ENCODE results near the gene TCP11L2. TPM values are rescaled to one million over a fixed set of nuclear protein-coding genes. Genes with fewer than 3 reads are reported as not detected.

The TCP11L2 gene
- total and polyA plus RNA-seq, 12 donors, result 4.9 to 168 (median 119) TPM

DNA sequence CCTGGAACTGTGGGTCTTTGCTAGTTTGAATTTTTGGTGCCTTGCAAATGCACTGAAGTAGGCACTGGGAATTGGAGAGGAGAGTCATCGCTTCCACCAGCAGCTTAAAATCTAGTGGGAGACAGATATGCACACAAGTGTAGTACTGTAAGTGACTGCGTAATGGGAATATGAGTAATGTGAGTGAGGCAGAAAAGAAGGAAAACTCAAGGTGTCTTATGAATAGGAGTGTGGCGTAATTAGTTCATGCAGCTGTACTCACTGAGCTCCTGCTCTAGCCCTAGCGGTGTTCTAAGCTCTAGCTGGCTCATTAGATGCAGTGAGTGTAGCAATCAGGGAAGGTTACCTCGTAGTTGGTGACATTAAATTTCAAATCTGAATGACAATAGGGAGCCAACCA is 2.8 kb downstream of the TCP11L2 start:
- peak overlapping the region in 9 of 10 donors; percentile 9 to 98 (median 96) for H3K27ac ChIP-seq
- peaks cover 7 to 88% (median 80%) of the 10 kb centered on the region in 9 donors for H3K4me1 ChIP-seq

DNA sequence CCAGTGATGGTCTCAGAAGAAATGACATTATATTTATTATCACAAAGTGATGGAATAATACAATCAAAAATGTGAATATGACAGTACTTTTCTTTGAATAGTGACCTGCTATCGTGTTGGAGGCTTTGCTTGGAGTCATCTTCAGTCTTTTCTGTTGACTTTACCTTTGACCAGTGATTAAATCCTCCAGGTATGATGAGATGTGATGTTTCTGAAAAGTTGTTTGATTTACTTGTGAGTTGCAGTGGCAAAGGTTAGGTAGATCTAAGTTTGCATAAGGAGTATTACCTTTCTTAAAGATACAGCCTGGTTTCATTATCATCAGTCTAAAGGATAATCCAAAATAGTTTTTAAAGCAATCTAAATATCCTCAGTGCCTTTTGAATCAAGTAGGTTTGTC is 4.6 kb downstream of the TCP11L2 start:
- ATAC-seq, result no peak
- intact Hi-C loops (cut with DNase I), result loop anchor here in 5 of 10 donors (5.0 to 10.0 kb wide), 3 partner anchors 35 to 62 kb away; partner anchors contain the start of genes CKAP4 (in 1 of the 5) and POLR3B (in 1 of the 5)
- Histone ChIP-seq H3K27me3 (no peaks in the 10 kb centered on the region), H3K4me1 (peaks cover 0 to 86% (median 82%) of the 10 kb centered on the region in 9 donors), H3K9me3 (no peaks in the 10 kb centered on the region), H3K4me3 (no peak overlapping the region), H3K36me3 (peaks cover 0 to 41% (median 0%) of the 10 kb centered on the region in 9 donors), H3K27ac (peak overlapping the region in 5 of 10 donors; percentile 14 to 98 (median 98))
- DNase-seq, result no peak
- 84 to 87% methylated on average over 1 of the region's 1 CpG for WGBS, 2 donors
- TF ChIP-seq, protein P1, sequence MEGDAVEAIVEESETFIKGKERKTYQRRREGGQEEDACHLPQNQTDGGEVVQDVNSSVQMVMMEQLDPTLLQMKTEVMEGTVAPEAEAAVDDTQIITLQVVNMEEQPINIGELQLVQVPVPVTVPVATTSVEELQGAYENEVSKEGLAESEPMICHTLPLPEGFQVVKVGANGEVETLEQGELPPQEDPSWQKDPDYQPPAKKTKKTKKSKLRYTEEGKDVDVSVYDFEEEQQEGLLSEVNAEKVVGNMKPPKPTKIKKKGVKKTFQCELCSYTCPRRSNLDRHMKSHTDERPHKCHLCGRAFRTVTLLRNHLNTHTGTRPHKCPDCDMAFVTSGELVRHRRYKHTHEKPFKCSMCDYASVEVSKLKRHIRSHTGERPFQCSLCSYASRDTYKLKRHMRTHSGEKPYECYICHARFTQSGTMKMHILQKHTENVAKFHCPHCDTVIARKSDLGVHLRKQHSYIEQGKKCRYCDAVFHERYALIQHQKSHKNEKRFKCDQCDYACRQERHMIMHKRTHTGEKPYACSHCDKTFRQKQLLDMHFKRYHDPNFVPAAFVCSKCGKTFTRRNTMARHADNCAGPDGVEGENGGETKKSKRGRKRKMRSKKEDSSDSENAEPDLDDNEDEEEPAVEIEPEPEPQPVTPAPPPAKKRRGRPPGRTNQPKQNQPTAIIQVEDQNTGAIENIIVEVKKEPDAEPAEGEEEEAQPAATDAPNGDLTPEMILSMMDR (IDR thresholded peaks at IDR 0.05), result no peak

More for the DNA sequence above, 2.8 kb downstream of the TCP11L2 start:
- TF ChIP-seq, protein P1 (IDR thresholded peaks at IDR 0.05), result no peak
- Histone ChIP-seq H3K36me3 (peaks cover 0 to 29% (median 0%) of the 10 kb centered on the region in 9 donors), H3K9me3 (no peaks in the 10 kb centered on the region), H3K4me3 (peak overlapping the region in 5 of 10 donors; percentile 7 to 81 (median 21)), H3K27me3 (no peaks in the 10 kb centered on the region)
- intact Hi-C loops (cut with DNase I), result loop anchor here in 5 of 10 donors (5.0 to 10.0 kb wide), 3 partner anchors 37 to 61 kb away; partner anchors contain the start of genes CKAP4 (in 1 of the 5) and POLR3B (in 1 of the 5)
- ATAC-seq (peak in 1 of 8 donors; percentile 3), DNase-seq (no peak)
- WGBS, 2 donors, result 71 to 72% methylated on average over 5 of the region's 5 CpGs

DNA sequence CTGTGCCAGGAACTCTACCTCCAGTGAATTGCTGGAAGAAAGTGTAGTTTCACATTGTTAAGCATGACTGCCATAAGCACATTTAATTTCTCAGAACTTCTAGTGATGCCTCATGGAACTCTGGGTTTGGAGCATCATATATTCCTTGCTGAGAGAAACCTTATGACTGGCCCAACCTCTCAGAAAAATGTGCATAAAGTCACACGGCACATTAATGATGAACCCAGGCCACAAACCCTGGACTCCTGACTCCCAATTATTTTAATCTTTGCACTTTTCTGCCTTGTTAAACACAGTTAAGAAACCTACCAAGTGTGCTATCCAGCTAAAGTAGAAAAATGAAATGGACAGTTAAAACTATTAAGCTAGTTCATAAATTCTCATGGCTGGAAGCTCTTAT is 5.6 kb downstream of the TCP11L2 start:
- no peak for ATAC-seq
- TF ChIP-seq, protein P1 (IDR thresholded peaks at IDR 0.05), result no peak
- H3K9me3 ChIP-seq, result no peaks in the 10 kb centered on the region
- DNase-seq, result no peak
- peak overlapping the region in 6 of 10 donors; percentile 14 to 98 (median 48) for H3K27ac ChIP-seq
- peaks cover 0 to 90% (median 85%) of the 10 kb centered on the region in 9 donors for H3K4me1 ChIP-seq
- intact Hi-C loops (cut with DNase I), result loop anchor here in 5 of 10 donors (5.0 to 10.0 kb wide), 3 partner anchors 34 to 63 kb away; partner anchors contain the start of genes CKAP4 (in 1 of the 5) and POLR3B (in 1 of the 5)
- no peak overlapping the region for H3K4me3 ChIP-seq
- WGBS, 2 donors, result 88 to 91% methylated on average over 1 of the region's 1 CpG
- peaks cover 0 to 51% (median 6%) of the 10 kb centered on the region in 9 donors for H3K36me3 ChIP-seq
- no peaks in the 10 kb centered on the region for H3K27me3 ChIP-seq

DNA sequence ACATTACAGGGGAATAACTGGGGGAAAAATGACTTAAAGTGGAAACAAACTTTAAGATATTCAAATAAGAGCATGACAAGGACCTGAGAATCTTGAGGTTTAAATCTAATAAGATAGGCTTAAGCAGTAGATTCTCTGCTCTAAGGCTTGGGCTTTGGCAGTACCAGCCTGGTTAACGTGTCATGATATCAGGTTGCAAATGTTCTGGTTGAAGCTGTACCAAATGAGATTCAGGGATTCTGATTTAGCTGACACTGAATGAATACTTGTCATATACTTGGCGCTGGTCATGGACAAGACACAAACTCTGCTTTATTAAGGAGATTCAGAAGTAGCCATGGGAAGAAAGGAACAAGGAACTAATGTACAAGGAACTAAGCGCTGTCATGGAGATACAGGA is 6.1 kb downstream of the TCP11L2 start:
- Histone ChIP-seq H3K4me1 (peaks cover 0 to 89% (median 82%) of the 10 kb centered on the region in 9 donors), H3K9me3 (no peaks in the 10 kb centered on the region), H3K27ac (peak overlapping the region in 7 of 10 donors; percentile 14 to 98 (median 41)), H3K27me3 (no peaks in the 10 kb centered on the region), H3K36me3 (peaks cover 0 to 54% (median 6%) of the 10 kb centered on the region in 9 donors), H3K4me3 (no peak overlapping the region)
- WGBS, 2 donors, result 75 to 80% methylated on average over 3 of the region's 3 CpGs
- TF ChIP-seq, protein P1 (IDR thresholded peaks at IDR 0.05), result no peak
- no peak for ATAC-seq
- no peak for DNase-seq
- intact Hi-C loops (cut with DNase I), result loop anchor here in 5 of 10 donors (5.0 to 10.0 kb wide), 3 partner anchors 34 to 64 kb away; partner anchors contain the start of genes CKAP4 (in 1 of the 5) and POLR3B (in 1 of the 5)

Measured in heart right ventricle (tissue), 16 donors.